ENCODE results near the gene TECPR2. TPM values are rescaled to one million over a fixed set of nuclear protein-coding genes. Genes with fewer than 3 reads are reported as not detected.

TECPR2 gene
- total and polyA plus RNA-seq, 2 experiments from 2014 or later: 9.2 to 37.4 TPM

- TF ChIP-seq, protein P1, sequence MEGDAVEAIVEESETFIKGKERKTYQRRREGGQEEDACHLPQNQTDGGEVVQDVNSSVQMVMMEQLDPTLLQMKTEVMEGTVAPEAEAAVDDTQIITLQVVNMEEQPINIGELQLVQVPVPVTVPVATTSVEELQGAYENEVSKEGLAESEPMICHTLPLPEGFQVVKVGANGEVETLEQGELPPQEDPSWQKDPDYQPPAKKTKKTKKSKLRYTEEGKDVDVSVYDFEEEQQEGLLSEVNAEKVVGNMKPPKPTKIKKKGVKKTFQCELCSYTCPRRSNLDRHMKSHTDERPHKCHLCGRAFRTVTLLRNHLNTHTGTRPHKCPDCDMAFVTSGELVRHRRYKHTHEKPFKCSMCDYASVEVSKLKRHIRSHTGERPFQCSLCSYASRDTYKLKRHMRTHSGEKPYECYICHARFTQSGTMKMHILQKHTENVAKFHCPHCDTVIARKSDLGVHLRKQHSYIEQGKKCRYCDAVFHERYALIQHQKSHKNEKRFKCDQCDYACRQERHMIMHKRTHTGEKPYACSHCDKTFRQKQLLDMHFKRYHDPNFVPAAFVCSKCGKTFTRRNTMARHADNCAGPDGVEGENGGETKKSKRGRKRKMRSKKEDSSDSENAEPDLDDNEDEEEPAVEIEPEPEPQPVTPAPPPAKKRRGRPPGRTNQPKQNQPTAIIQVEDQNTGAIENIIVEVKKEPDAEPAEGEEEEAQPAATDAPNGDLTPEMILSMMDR (IDR thresholded peaks at IDR 0.05; ENCODE audit: low read depth, low read length): no peak
- no peak for DNase-seq (ENCODE audit: low read depth in 1 of 2, low spot score in 1 of 2)
Measured at GRCh38 chr14:102493585-102493984, 130.8 kb downstream of the TECPR2 start.

DNA sequence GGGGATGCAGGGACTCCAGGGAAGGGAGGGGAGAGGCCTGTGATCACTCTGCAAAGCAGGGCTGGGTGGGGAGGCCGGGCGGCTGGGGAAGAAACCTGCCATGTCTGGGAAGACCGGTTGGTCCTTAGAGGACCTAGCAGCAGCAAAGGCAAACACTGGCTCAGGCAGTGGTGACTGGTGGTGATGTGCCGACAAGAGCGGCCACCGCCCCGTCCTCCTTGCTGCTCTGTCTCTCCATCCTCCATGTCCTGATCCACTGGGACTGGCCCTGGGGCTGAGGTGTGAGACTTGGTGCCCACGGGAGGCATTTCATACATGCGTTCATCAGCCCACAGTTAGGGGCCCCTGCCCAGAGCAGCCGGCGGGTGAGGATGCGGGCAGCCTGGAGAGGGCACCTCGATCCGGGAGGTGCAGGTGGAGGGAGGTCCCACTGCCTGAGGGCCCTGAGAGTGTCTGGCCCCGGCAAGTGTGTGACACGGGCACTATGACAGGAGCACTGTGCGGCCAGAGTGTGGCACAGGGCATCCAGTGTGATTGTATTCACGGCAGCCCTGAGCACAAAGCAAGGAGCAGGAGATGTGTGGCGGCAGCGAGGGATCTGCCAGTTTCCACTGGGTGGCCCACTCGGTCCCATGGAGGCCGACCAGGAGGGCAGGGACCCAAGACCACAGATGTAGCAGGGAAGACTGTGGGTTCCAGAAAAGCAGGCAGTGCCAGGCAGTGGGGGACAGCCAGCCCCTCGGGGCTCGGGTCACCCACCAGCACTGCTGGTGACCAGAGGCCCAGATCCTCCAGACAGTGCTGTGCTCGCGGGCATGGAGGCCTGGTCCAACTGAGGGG is 133.0 kb downstream of the TECPR2 start:
- Histone ChIP-seq H3K4me1 (ENCODE audit: low read depth) (peaks cover 6% of the 10 kb centered on the region), H3K4me3 (no peak overlapping the region), H3K9me3 (ENCODE audit: low read depth) (no peaks in the 10 kb centered on the region), H3K36me3 (no peaks in the 10 kb centered on the region), H3K27me3 (no peaks in the 10 kb centered on the region), H3K27ac (no peak overlapping the region)
- DNase-seq (ENCODE audit: low read depth in 1 of 2, low spot score in 1 of 2): no peak
- TF ChIP-seq, protein P1 (IDR thresholded peaks at IDR 0.05; ENCODE audit: low read depth, low read length): no peak

More at GRCh38 chr14:102493585-102493984, 130.8 kb downstream of the TECPR2 start:
- Histone ChIP-seq H3K27me3 (no peaks in the 10 kb centered on the region), H3K4me1 (ENCODE audit: low read depth) (no peaks in the 10 kb centered on the region), H3K27ac (no peak overlapping the region), H3K9me3 (ENCODE audit: low read depth) (no peaks in the 10 kb centered on the region), H3K4me3 (no peak overlapping the region), H3K36me3 (no peaks in the 10 kb centered on the region)

- Histone ChIP-seq H3K9me3 (ENCODE audit: low read depth) (no peaks in the 10 kb centered on the region), H3K27ac (no peak overlapping the region), H3K36me3 (no peaks in the 10 kb centered on the region), H3K4me3 (no peak overlapping the region), H3K4me1 (ENCODE audit: low read depth) (peaks cover 6% of the 10 kb centered on the region), H3K27me3 (no peaks in the 10 kb centered on the region)
- TF ChIP-seq, protein P1 (IDR thresholded peaks at IDR 0.05; ENCODE audit: low read depth, low read length): no peak
- no peak for DNase-seq (ENCODE audit: low read depth in 1 of 2, low spot score in 1 of 2)
Measured at GRCh38 chr14:102496331-102496691, 133.6 kb downstream of the TECPR2 start.

- DNase-seq (ENCODE audit: low read depth in 1 of 2, low spot score in 1 of 2): no peak
- H3K4me1 ChIP-seq (ENCODE audit: low read depth): peaks cover 6% of the 10 kb centered on the region
- TF ChIP-seq, protein P1 (IDR thresholded peaks at IDR 0.05; ENCODE audit: low read depth, low read length): no peak
Measured at GRCh38 chr14:102496958-102497744, 134.4 kb downstream of the TECPR2 start.

GRCh38 chr14:102497998-102498677 is 135.4 kb downstream of the TECPR2 start:
- no peaks in the 10 kb centered on the region for H3K27me3 ChIP-seq
- H3K4me3 ChIP-seq: no peak overlapping the region
- DNase-seq (ENCODE audit: low read depth in 1 of 2, low spot score in 1 of 2): no peak
- no peak overlapping the region for H3K27ac ChIP-seq
- TF ChIP-seq, protein P1 (IDR thresholded peaks at IDR 0.05; ENCODE audit: low read depth, low read length): no peak
- H3K4me1 ChIP-seq (ENCODE audit: low read depth): peaks cover 6% of the 10 kb centered on the region
- H3K36me3 ChIP-seq: no peaks in the 10 kb centered on the region
- H3K9me3 ChIP-seq (ENCODE audit: low read depth): no peaks in the 10 kb centered on the region

More at GRCh38 chr14:102496958-102497744, 134.4 kb downstream of the TECPR2 start:
- H3K36me3 ChIP-seq: no peaks in the 10 kb centered on the region
- no peaks in the 10 kb centered on the region for H3K27me3 ChIP-seq
- H3K9me3 ChIP-seq (ENCODE audit: low read depth): no peaks in the 10 kb centered on the region
- no peak overlapping the region for H3K27ac ChIP-seq
- H3K4me3 ChIP-seq: no peak overlapping the region

Data from cardiac muscle cell (in vitro differentiated cells and primary cell).